HG03432 (cell line): ENCODE measurements around the gene PSMG1.

Experiments
- ATAC-seq: cut with Tn5 transposase; IDR thresholded peaks from one replicate; pipeline ENCODE4 v1.9.1; 2021; ENCODE audit warnings: mild to moderate bottlenecking, moderate library complexity; ENCODE audit not compliant: unreplicated experiment

PSMG1 gene

GRCh38 chr21:39125752-39126485 lies 57.3 kb downstream of the PSMG1 start:
- no peak for ATAC-seq
